GM12864 (cell line): Measurements from ENCODE around the gene NR3C1.

Source experiments
- DNase-seq: peaks from one replicate; pipeline ENCODE4 v3.0.0-alpha.2; 2011; ENCODE audit warnings: low read depth
- H3K4me3 ChIP-seq: 2 replicates; pipeline ENCODE4 v1.5.1; 2011; ENCODE audit warnings: mild to moderate bottlenecking, low read depth, low read length, control low read depth
- CTCF ChIP-seq: IDR thresholded peaks from 2 replicates; pipeline ENCODE4 v1.5.1; 2011; ENCODE audit warnings: low read depth, mild to moderate bottlenecking, moderate library complexity, low read length, control low read depth, inconsistent platforms; ENCODE audit errors: missing control alignments

Gene NR3C1

GRCh38 chr5:143238620-143239019, 164.9 kb downstream of the NR3C1 start:
- no peak overlapping the region for H3K4me3 ChIP-seq
- DNase-seq = no peak
- TF ChIP-seq CTCF = no peak

GRCh38 chr5:143237664-143238063, 165.8 kb downstream of the NR3C1 start:
- DNase-seq = no peak
- H3K4me3 ChIP-seq = no peak overlapping the region
- no peak for TF ChIP-seq CTCF

GRCh38 chr5:143236682-143237081, 166.8 kb downstream of the NR3C1 start:
- no peak overlapping the region for H3K4me3 ChIP-seq
- no peak for DNase-seq
- no peak for TF ChIP-seq CTCF

- no peak for DNase-seq
- no peak overlapping the region for H3K4me3 ChIP-seq
- TF ChIP-seq CTCF = no peak
Observed at GRCh38 chr5:143235423-143235822, 168.1 kb downstream of the NR3C1 start.

- no peak for DNase-seq
- TF ChIP-seq CTCF = no peak
- no peak overlapping the region for H3K4me3 ChIP-seq
Observed at GRCh38 chr5:143234162-143234842, 169.2 kb downstream of the NR3C1 start.

- H3K4me3 ChIP-seq = no peak overlapping the region
- no peak for DNase-seq
- TF ChIP-seq CTCF = no peak
Observed at GRCh38 chr5:143233031-143233430, 170.5 kb downstream of the NR3C1 start.

GRCh38 chr5:143231973-143232812, 171.3 kb downstream of the NR3C1 start:
- DNase-seq = no peak
- no peak for TF ChIP-seq CTCF

More at GRCh38 chr5:143231973-143232812, 171.3 kb downstream of the NR3C1 start:
- no peak overlapping the region for H3K4me3 ChIP-seq
